Measurements from ENCODE around the gene THBS3. TPM values are rescaled to one million over a fixed set of nuclear protein-coding genes. Genes with fewer than 3 reads are reported as not detected.
A peak's percentile ranks its signal among the peaks of the same experiment; 100 is the strongest.

THBS3 gene
- total and polyA plus RNA-seq, 9 of the 15 experiments (the other 6 are each of a cell fraction or from before 2014, with no cell fraction given) = 0.59 to 8.3 (median 3.2) TPM

DNA sequence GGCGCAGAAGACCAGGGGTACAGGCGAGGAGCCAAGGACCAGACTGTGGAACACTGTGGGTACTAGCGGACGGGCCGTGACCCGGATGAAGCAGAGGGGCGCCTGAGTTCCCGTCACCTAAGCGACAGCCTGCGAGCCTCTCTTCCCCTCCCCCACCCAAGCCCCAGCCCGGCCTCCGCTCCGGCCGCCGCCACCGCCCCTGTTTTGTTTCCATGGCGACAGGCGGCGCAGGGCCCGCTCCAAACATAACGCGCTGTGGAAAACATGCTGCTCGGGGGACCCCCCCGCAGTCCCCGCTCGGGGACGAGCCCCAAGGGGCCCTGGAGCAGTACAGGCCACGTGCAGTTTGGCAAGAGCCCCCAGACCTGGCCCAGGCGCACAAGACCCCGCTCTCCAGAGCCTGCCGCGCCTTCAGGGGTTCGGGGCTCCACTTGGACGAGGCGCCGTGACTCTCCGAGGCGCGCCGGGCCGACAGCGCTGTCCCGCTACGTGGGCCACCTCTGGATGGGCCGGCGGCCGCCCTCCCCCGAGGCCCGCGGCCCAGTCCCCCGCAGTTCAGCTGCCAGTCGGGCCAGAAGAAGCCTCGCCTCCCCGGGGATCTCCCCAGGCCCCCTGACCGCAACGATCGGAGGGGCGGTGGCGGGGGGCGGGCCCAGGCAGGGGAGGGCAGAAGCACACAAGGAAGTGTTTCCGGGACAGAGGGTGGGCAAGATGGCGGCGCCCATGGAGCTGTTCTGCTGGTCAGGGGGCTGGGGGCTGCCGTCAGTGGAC, 1.0 kb upstream of the THBS3 start, which contains the start of gene MTX1 (continued):
- TF ChIP-seq, protein P1, sequence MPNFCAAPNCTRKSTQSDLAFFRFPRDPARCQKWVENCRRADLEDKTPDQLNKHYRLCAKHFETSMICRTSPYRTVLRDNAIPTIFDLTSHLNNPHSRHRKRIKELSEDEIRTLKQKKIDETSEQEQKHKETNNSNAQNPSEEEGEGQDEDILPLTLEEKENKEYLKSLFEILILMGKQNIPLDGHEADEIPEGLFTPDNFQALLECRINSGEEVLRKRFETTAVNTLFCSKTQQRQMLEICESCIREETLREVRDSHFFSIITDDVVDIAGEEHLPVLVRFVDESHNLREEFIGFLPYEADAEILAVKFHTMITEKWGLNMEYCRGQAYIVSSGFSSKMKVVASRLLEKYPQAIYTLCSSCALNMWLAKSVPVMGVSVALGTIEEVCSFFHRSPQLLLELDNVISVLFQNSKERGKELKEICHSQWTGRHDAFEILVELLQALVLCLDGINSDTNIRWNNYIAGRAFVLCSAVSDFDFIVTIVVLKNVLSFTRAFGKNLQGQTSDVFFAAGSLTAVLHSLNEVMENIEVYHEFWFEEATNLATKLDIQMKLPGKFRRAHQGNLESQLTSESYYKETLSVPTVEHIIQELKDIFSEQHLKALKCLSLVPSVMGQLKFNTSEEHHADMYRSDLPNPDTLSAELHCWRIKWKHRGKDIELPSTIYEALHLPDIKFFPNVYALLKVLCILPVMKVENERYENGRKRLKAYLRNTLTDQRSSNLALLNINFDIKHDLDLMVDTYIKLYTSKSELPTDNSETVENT (CRISPR knock-in tag; IDR thresholded peaks at IDR 0.05) = no peak
- no peak for TF ChIP-seq POLR2H (tag; IDR thresholded peaks at IDR 0.05; ENCODE audit: low read depth)
- TF ChIP-seq PTRF (tag; IDR thresholded peaks at IDR 0.05) = no peak
- no peak for TF ChIP-seq STAT5B (CRISPR knock-in tag; IDR thresholded peaks at IDR 0.05)
- TF ChIP-seq, protein P2, sequence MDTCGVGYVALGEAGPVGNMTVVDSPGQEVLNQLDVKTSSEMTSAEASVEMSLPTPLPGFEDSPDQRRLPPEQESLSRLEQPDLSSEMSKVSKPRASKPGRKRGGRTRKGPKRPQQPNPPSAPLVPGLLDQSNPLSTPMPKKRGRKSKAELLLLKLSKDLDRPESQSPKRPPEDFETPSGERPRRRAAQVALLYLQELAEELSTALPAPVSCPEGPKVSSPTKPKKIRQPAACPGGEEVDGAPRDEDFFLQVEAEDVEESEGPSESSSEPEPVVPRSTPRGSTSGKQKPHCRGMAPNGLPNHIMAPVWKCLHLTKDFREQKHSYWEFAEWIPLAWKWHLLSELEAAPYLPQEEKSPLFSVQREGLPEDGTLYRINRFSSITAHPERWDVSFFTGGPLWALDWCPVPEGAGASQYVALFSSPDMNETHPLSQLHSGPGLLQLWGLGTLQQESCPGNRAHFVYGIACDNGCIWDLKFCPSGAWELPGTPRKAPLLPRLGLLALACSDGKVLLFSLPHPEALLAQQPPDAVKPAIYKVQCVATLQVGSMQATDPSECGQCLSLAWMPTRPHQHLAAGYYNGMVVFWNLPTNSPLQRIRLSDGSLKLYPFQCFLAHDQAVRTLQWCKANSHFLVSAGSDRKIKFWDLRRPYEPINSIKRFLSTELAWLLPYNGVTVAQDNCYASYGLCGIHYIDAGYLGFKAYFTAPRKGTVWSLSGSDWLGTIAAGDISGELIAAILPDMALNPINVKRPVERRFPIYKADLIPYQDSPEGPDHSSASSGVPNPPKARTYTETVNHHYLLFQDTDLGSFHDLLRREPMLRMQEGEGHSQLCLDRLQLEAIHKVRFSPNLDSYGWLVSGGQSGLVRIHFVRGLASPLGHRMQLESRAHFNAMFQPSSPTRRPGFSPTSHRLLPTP (IDR thresholded peaks at IDR 0.05; ENCODE audit: borderline replicate concordance, extremely low read depth, insufficient read length) = no peak
- TF ChIP-seq, protein P3, sequence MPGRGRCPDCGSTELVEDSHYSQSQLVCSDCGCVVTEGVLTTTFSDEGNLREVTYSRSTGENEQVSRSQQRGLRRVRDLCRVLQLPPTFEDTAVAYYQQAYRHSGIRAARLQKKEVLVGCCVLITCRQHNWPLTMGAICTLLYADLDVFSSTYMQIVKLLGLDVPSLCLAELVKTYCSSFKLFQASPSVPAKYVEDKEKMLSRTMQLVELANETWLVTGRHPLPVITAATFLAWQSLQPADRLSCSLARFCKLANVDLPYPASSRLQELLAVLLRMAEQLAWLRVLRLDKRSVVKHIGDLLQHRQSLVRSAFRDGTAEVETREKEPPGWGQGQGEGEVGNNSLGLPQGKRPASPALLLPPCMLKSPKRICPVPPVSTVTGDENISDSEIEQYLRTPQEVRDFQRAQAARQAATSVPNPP (IDR thresholded peaks at IDR 0.05; ENCODE audit: borderline replicate concordance, insufficient read depth, insufficient read length) = no peak
- no peak for TF ChIP-seq FOXA3 (CRISPR knock-in tag; conservative IDR thresholded peaks at IDR 0.05 in 1 of 2, IDR thresholded peaks at IDR 0.05 in 1 of 2)
- TF ChIP-seq U2AF2 (optimal IDR thresholded peaks at IDR 0.05; ENCODE audit: low read depth, low read length) = no peak
- peak; percentile 65 for TF ChIP-seq PCBP1 (IDR thresholded peaks at IDR 0.05; ENCODE audit: low read depth, low read length, poor library complexity, severe bottlenecking)
- 0 out of 2 replicates have a peak, but pooled peaks have one; percentile 36 for TF ChIP-seq MYNN (IDR thresholded peaks at IDR 0.05)
- TF ChIP-seq MYNN (CRISPR knock-in tag; IDR thresholded peaks at IDR 0.05) = no peak
- TF ChIP-seq, protein P4, sequence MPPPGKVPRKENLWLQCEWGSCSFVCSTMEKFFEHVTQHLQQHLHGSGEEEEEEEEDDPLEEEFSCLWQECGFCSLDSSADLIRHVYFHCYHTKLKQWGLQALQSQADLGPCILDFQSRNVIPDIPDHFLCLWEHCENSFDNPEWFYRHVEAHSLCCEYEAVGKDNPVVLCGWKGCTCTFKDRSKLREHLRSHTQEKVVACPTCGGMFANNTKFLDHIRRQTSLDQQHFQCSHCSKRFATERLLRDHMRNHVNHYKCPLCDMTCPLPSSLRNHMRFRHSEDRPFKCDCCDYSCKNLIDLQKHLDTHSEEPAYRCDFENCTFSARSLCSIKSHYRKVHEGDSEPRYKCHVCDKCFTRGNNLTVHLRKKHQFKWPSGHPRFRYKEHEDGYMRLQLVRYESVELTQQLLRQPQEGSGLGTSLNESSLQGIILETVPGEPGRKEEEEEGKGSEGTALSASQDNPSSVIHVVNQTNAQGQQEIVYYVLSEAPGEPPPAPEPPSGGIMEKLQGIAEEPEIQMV (tag; conservative IDR thresholded peaks at IDR 0.05; ENCODE audit: low read depth) = no peak
- no peak for TF ChIP-seq NCOA2 (IDR thresholded peaks at IDR 0.05; ENCODE audit: partially characterized antibody in 2 of 2)
- TF ChIP-seq SNRNP70 (optimal IDR thresholded peaks at IDR 0.05; ENCODE audit: low read depth, low read length) = no peak
- TF ChIP-seq, protein P5, sequence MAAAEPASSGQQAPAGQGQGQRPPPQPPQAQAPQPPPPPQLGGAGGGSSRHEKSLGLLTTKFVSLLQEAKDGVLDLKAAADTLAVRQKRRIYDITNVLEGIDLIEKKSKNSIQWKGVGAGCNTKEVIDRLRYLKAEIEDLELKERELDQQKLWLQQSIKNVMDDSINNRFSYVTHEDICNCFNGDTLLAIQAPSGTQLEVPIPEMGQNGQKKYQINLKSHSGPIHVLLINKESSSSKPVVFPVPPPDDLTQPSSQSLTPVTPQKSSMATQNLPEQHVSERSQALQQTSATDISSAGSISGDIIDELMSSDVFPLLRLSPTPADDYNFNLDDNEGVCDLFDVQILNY (CRISPR knock-in tag; IDR thresholded peaks at IDR 0.05) = peak; percentile 75
- no peak for TF ChIP-seq KLF16 (IDR thresholded peaks at IDR 0.05)
- no peak for TF ChIP-seq ZNF696 (CRISPR knock-in tag; conservative IDR thresholded peaks at IDR 0.05)
- TF ChIP-seq RB1 (IDR thresholded peaks at IDR 0.05; ENCODE audit: low read depth) = peak; percentile 23
